Upper lobe of left lung (tissue), 6 donors: ENCODE data around the gene GRIA3. TPM values are rescaled to one million over a fixed set of nuclear protein-coding genes. Genes with fewer than 3 reads are reported as not detected.

ENCODE experiments used
- ATAC-seq, 2 donors: fragments of 200-7000 bp; cut with Tn5 transposase; one replicate each; pipeline ENCODE4 v1.9.1; 2022; ENCODE audit warnings: mild to moderate bottlenecking in 2 of 2, moderate library complexity in 2 of 2; ENCODE audit not compliant: low FRiP score in 2 of 2
- DNase-seq, 2 donors: peaks; one replicate each; pipeline ENCODE4 v3.0.0-alpha.2; 2019 to 2020
- H3K27ac ChIP-seq, 4 donors: fragments of 200-600 bp; sonication (generic); one replicate each; pipeline ENCODE4 v1.5.1; 2016 to 2019
- H3K27me3 ChIP-seq, 4 donors: fragments of 200-600 bp; sonication (generic); one replicate each; pipeline ENCODE4 v1.5.1; 2017 to 2019
- H3K36me3 ChIP-seq, 4 donors: fragments of 200-600 bp; sonication (generic); one replicate each; pipeline ENCODE4 v1.5.1; 2016 to 2019
- H3K4me1 ChIP-seq, 4 donors: fragments of 200-600 bp; sonication (generic); one replicate each; pipeline ENCODE4 v1.5.1; 2018 to 2019
- H3K4me3 ChIP-seq, 4 donors: fragments of 200-600 bp; sonication (generic); one replicate each; pipeline ENCODE4 v1.5.1; 2017 to 2019; ENCODE audit warnings: mild to moderate bottlenecking in 2 of 4, moderate library complexity in 1 of 4
- H3K9me3 ChIP-seq, 4 donors: fragments of 200-600 bp; sonication (generic); one replicate each; pipeline ENCODE4 v1.5.1; 2018 to 2019
- CTCF ChIP-seq, 6 experiments: fragments of 450-650 bp in 4 of 6; fragments of 200-600 bp in 2 of 6; sonication (generic) in 2 of 6; IDR thresholded peaks; one replicate each; pipeline ENCODE4 v1.5.1; 2016 to 2019; ENCODE audit warnings: antibody characterized with exemption in 6 of 6
- EP300 ChIP-seq, 4 donors: sonication (generic); formaldehyde crosslinking; IDR thresholded peaks; one replicate each; pipeline ENCODE4 v1.5.1; 2017; ENCODE audit warnings: antibody characterized with exemption in 4 of 4, control low read depth in 2 of 4
- POLR2A ChIP-seq, 4 donors: fragments of 450-650 bp; IDR thresholded peaks; one replicate each; pipeline ENCODE4 v1.5.1; 2016 to 2017; ENCODE audit warnings: antibody characterized with exemption in 4 of 4, mild to moderate bottlenecking in 2 of 4
- POLR2AphosphoS5 ChIP-seq, 2 donors: sonication (generic); formaldehyde crosslinking; IDR thresholded peaks; one replicate each; pipeline ENCODE4 v1.5.1; 2017; ENCODE audit warnings: antibody characterized with exemption in 2 of 2
- WGBS, 2 donors: methylation state at CpG; one replicate each; pipeline ENCODE4 v1.1.5; 2017 to 2018; 5-methylcytosine and 5-hydroxymethylcytosine counted together
- total RNA-seq, 6 donors: library from RNA; depleted of rRNA in 4 of 6; stranded (reverse); fragments of >200 nt in 4 of 6; gene quantifications; one replicate each; pipeline versions ENCODE4 v1.1.0 to v1.2.1, GENCODE V29; 2016 to 2021
- donor health status: DM: no; HTN: no; CAD: no; lungs with moderate emphysema.
- donor health status: DM: no; HTN: yes; CAD: no; lungs with severe emphysema.

GRIA3 gene
- total RNA-seq, 6 donors from 2014 or later = under 0.01 to 0.57 (median 0.29) TPM; not detected in 3

- TF ChIP-seq POLR2AphosphoS5 (IDR thresholded peaks at IDR 0.05) = no peak
- TF ChIP-seq EP300 (IDR thresholded peaks at IDR 0.05) = no peak
- no peak for TF ChIP-seq CTCF (IDR thresholded peaks at IDR 0.05)
- TF ChIP-seq POLR2A (IDR thresholded peaks at IDR 0.05) = no peak
- H3K9me3 ChIP-seq = no peaks in the 10 kb centered on the region
- H3K4me1 ChIP-seq = no peaks in the 10 kb centered on the region
- WGBS, 2 donors = 65 to 84% methylated on average over 1 of the region's 1 CpG
- H3K36me3 ChIP-seq = no peaks in the 10 kb centered on the region
- DNase-seq (no peak), ATAC-seq (no peak)
- no peak overlapping the region for H3K27ac ChIP-seq
- H3K4me3 ChIP-seq = no peak overlapping the region
- no peaks in the 10 kb centered on the region for H3K27me3 ChIP-seq
These were observed 72.3 kb downstream of the GRIA3 start for GRCh38 chrX:123256378-123256777.

GRCh38 chrX:123260920-123261418 is 76.9 kb downstream of the GRIA3 start:
- Histone ChIP-seq H3K27me3 (no peaks in the 10 kb centered on the region), H3K9me3 (no peaks in the 10 kb centered on the region), H3K36me3 (no peaks in the 10 kb centered on the region), H3K27ac (no peak overlapping the region), H3K4me1 (no peaks in the 10 kb centered on the region), H3K4me3 (no peak overlapping the region)
- WGBS, 2 donors = 79% methylated on average over 5 of the region's 5 CpGs
- ATAC-seq (no peak), DNase-seq (no peak)
- TF ChIP-seq EP300 (IDR thresholded peaks at IDR 0.05) (no peak), POLR2AphosphoS5 (IDR thresholded peaks at IDR 0.05) (no peak)

GRCh38 chrX:123263270-123263669 is 79.2 kb downstream of the GRIA3 start:
- TF ChIP-seq POLR2A (IDR thresholded peaks at IDR 0.05) (no peak), EP300 (IDR thresholded peaks at IDR 0.05) (no peak), POLR2AphosphoS5 (IDR thresholded peaks at IDR 0.05) (no peak), CTCF (IDR thresholded peaks at IDR 0.05) (no peak)
- no peaks in the 10 kb centered on the region for H3K9me3 ChIP-seq
- H3K27me3 ChIP-seq = no peaks in the 10 kb centered on the region
- no peaks in the 10 kb centered on the region for H3K36me3 ChIP-seq
- no peak overlapping the region for H3K27ac ChIP-seq
- ATAC-seq (no peak), DNase-seq (no peak)
- WGBS, 2 donors = 24 to 37% methylated on average over 8 of the region's 8 CpGs
- no peaks in the 10 kb centered on the region for H3K4me1 ChIP-seq
- H3K4me3 ChIP-seq = no peak overlapping the region

- no peaks in the 10 kb centered on the region for H3K36me3 ChIP-seq
- H3K27ac ChIP-seq = no peak overlapping the region
- H3K27me3 ChIP-seq = no peaks in the 10 kb centered on the region
- no peak overlapping the region for H3K4me3 ChIP-seq
- no peaks in the 10 kb centered on the region for H3K9me3 ChIP-seq
- H3K4me1 ChIP-seq = no peaks in the 10 kb centered on the region
- ATAC-seq (no peak), DNase-seq (no peak)
- 14 to 46% methylated on average over 1 of the region's 1 CpG for WGBS, 2 donors
- no peak for TF ChIP-seq EP300 (IDR thresholded peaks at IDR 0.05)
- TF ChIP-seq POLR2AphosphoS5 (IDR thresholded peaks at IDR 0.05) = no peak
- no peak for TF ChIP-seq CTCF (IDR thresholded peaks at IDR 0.05)
These were observed 79.7 kb downstream of the GRIA3 start for GRCh38 chrX:123263747-123264146.

- ATAC-seq = no peak
- H3K9me3 ChIP-seq = no peaks in the 10 kb centered on the region
- no peak for DNase-seq
- H3K4me3 ChIP-seq = no peak overlapping the region
- no peaks in the 10 kb centered on the region for H3K36me3 ChIP-seq
- no peaks in the 10 kb centered on the region for H3K4me1 ChIP-seq
- no peak overlapping the region for H3K27ac ChIP-seq
- WGBS, 2 donors = 78 to 83% methylated on average over 3 of the region's 3 CpGs
- no peak for TF ChIP-seq EP300 (IDR thresholded peaks at IDR 0.05)
- no peak for TF ChIP-seq POLR2AphosphoS5 (IDR thresholded peaks at IDR 0.05)
- TF ChIP-seq CTCF (IDR thresholded peaks at IDR 0.05) = no peak
- TF ChIP-seq POLR2A (IDR thresholded peaks at IDR 0.05) = no peak
- H3K27me3 ChIP-seq = no peaks in the 10 kb centered on the region
These were observed 83.1 kb downstream of the GRIA3 start for GRCh38 chrX:123267220-123267619.
